GM19193 (cell line): ENCODE data around the gene CREB5.

Experiments
- POLR2A ChIP-seq: IDR thresholded peaks from 4 replicates; pipeline ENCODE4 v1.6.1; 2011; ENCODE audit not compliant: insufficient read depth, insufficient read length; ENCODE audit errors: extremely low read depth

Gene CREB5

DNA sequence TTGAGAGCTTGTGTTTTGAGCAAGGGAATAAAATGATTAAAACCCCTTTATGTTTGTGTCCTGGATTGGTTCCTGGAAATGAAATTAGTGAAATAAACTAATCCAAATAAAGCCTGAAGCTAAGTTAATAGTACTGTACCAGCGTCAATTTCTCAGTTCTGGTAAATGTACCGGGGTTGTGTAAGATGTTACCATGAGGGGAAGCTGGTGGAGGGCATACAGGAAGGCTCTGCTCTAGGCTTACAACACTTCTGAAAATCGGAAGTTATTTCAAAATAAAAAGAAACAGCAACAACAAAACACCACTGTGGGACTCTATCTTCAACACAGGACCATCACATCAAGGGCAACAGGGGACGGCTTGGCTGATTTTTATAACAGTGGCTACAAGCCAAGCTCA lies 257.0 kb downstream of the CREB5 start:
- no peak for TF ChIP-seq POLR2A

DNA sequence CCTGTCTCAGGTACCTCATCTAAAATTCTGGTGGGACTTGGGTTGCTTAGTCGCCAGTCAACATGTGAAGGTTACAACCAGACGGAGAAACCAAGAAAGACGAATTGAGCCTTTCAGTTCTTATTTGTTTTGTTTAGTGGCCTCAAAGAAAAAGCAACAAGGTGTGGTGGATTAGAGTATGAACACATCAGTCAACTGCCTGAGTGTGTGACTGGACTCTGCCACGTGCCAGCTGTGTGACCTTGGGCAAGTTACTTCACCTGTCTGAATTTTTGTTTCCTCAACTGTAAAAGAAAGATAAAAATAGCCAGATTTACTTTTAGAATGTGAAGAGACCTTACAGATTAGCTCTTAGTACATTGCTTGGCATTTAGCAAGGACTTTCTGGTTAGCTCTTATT lies 259.2 kb downstream of the CREB5 start:
- TF ChIP-seq POLR2A: no peak

DNA sequence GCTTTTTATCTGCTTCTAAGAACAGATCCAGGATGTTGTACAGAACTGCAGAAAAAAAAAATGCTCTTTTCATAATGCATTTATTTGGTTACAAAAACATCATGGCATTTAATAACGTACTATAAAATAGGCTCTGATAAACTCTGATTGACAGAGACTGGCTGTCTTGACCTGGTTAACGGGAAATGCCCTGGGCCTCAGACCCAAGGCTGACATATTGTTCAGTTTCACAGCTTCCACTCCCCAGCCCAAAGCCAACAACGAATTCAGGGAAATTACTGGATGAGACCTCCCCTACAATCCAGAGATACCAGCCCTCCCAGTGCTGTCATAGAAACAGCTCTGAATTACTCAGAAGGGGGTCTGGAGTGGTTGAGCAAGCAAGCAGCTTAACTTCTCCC lies 260.1 kb downstream of the CREB5 start:
- TF ChIP-seq POLR2A: no peak

DNA sequence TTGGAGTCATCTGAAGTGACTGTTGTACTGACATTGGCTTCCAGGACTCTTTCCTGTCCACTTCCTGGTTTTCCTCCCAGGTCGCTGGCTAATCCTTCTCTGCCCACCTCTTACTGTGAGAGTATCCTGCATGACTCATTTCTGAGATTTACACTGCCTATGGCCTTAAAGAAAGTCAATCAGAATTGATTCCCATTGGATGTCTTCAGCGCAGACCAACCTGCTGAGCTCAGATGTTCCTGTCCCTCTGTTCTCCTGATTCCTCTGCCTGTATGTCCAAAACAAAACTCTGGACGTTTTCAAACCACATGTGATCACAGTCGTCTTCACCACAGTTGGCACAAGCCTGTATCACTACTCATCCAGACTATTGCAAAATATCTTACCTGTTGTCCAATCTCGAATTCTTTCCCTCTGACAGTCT lies 262.1 kb downstream of the CREB5 start:
- TF ChIP-seq POLR2A: no peak

DNA sequence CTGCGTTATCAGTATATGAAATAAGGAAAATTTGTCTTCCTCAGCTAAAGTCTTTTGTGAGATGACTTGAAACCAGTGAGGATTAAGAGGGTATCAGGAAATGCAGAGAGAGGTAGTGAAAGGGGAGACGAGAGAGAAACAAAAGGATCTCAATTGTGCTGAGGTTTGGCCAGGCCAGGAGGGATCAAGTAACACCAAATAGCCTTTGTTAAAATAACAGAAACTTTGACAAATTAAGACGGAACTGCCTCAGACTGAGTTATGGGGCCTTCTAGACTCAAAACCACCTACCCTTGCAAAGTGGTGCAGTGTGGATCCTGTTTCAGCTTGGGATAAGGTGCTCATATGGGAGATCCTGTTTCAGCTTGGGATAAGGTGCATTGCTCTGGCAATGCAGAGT lies 263.1 kb downstream of the CREB5 start:
- TF ChIP-seq POLR2A: no peak

DNA sequence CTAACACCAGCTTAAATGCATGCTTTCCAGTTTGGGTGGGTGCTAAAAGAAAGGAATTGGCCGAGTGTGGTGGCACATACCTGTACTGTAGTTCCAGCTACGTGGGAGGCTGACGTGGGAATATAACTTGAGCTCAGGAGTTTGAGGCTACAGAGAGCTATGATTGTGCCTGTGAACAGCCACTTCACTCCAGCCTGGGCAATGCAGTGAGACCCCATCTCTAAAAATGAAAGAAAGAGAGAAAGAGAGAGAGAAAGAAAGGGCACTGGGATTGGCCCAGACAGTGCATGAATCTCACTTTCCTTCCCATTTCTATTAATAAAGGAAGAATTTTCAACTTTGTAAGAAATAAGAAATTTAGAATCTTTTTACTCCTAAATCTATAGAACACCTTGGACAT lies 265.4 kb downstream of the CREB5 start:
- TF ChIP-seq POLR2A: no peak

DNA sequence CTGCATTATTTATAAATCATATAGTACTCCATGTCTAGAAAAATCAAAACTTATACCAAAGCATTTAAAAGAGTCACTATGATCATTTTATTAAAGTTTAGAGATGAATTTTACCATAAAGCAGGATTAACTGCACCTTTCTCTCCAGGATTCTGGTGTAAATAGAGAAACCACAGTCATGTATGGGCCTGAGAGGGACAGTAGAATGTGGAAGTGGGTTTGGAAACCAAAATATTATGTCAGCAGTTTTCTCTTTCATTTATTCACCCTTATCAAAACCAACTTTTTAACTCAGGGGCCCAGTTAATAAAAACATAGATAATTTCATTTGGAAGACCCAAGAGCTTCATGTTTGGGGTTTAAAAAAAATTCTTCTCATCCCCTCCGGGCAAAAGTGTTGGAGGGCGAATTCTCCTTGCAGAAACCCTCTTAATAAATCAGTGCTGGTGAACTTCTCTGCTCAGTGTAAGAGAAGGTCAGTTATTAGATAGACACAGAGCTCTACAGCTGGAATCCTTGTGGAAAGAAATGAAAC lies 266.2 kb downstream of the CREB5 start:
- TF ChIP-seq POLR2A: no peak

DNA sequence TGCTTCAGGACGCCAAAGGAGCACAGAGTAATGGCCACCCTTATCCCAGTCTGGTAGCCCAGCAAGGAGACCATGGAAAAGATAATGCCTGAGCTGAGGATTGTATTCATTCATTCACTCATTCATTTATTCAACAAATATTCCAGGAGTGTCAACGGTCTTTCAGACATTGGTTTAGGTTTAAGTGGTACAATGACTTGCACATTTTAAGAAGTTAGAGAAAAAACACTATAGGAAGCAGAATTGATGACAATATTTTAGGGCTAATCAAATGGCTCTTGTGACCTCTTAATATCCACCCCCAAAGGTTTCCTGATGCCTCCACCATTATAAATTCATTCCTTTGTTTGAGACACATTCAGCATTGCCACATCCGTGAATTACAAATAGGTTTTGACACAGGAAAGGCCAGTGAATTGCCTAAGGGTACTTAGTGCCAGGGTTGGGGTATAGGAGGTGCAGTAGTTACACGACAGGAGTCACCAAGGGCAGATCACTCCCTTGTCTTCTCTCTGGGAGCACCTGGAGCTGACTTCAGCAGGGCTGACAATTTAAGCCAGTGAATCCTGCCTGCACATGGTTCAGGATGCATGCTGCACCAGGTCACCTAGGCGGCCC lies 269.5 kb downstream of the CREB5 start:
- TF ChIP-seq POLR2A: no peak

DNA sequence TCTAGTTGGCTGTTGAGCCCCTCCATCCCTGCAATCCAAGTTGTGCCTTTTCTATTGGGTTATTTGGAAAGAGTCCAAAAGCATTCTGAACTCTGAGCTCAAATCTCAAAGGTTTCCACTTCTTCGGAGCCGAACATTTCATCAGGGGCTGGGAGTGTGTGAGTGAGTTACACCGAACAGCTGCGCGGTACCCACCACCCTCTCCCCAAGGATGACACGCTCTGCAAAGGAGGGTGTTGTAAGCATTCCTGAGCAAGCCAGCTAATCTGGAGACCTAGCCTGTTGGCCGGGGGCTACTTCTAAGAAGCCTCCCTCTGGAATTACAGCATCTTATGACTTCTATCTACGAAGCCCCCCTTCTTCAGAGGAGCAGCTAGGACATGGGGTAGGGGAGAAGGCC lies 270.5 kb downstream of the CREB5 start:
- no peak for TF ChIP-seq POLR2A

DNA sequence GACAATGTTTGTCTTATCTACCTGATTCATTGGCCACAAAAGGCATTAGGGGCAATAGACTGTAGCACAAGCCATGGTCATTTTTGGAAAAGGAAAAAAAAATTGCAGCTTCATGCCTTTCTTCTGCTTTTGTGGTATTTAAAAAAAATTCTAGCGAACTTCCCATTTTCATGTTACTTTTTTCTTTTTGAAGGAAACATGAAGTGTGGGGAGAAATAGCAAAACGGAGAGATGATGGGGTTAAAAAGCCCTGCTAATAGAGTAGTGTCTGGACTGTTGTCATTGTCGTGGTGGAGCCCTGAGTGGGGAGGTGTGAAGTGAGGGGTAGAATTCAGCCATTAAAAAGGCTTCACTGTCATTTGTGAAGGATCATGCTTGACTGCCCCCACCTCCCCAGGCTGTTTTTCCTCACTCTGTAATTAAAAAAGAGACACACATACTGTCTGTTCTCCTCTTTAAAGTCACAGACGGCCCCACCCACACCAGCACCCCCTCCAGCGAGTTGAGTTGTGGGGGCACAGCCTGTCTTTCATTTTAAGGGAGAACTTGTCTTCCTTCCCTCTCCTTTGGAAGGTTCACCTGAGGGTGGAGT lies 272.4 kb downstream of the CREB5 start:
- TF ChIP-seq POLR2A: no peak

DNA sequence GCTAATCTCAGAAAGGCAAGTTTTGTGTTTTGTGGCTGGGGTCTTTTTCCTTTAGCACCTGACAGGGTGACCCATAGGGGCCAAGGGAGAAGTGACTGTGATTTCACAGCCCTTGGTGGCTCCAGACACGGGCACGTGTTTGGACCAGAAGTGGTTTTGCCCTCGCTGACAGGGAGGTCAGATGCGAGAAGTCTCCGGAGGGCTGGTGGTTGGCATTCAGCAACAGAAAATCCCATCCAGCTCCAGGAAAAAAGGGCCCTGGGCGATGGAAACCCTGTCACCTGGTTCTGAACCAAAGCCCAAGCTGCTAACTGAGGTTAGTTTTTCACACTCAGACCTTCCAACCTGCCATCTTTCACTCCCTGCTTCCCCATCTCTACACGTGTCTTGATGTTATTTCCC lies 272.9 kb downstream of the CREB5 start:
- TF ChIP-seq POLR2A: no peak

DNA sequence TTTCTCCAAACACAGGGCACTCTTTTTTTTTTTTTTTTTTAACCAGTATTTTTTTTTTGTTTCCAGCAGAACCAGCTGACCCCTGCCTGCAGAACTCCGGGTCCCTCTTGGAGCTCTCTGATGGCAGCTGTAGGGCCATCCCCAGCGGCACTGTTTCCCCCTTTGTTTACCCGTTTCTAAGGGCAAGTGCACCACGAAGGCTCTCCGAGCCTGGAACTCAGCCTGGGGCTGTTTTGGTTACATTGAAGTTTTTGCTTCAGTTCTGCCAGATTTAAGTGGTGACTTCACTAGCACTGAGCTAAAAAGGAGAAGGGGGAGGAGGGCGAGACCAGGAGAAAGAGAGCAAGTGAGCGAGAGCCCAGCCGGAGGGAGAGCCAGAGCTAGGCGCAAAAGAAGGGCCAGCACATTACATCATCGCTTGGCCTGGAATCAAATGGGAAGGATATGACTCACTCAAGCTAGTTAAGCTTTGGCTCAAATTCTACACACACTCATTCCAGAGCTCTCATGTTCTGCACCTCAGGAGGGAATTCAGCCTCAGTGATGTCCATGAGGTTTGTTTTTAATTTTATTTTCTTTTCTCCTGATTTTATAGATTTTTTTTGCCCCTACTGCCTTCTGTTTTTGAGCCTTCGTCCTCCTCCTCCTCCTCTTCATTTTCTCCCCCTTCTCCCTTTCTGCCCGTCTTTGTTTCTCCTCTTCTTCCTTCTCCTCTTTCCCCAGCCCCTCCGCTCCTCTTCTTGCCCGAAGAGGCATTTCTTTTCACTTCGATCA lies 273.5 kb downstream of the CREB5 start:
- no peak for TF ChIP-seq POLR2A

DNA sequence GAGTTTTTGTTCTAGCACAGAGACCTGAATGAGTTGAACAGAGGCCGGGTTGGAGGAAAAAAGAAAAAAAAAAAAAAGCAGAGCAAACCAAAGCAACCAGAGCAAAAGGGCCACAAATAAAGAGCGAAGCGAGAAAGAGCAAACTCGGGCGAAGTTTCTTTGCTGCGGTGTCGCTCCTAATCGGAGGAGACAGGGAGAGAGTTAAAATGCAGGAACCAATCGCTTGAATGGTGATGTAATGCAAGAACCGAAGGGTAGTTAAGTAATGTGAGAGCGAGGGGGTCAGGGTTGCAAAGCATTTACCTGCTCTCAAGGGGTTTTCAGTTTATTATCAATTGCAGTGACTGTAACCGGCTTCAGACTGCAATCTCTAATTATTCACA lies 274.1 kb downstream of the CREB5 start:
- TF ChIP-seq POLR2A: no peak

DNA sequence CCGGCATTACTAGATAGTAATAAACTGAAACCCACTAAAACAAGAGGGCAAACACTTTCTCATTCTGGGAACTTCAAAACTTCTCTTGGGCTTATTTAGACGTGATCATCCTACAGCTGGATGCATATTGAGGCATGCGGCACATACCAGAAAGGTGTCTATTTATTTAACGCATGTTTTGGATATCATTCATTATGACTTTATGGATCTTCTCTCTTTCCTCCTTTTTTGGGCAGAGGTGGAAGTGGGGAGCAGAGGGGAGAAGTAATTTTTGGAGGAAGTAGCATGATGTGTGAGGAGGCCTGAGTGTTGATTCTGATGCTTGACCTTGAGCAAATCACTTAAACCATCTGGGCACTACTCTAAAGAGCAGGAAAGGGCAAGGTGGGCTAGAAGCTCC lies 275.2 kb downstream of the CREB5 start:
- TF ChIP-seq POLR2A: no peak

DNA sequence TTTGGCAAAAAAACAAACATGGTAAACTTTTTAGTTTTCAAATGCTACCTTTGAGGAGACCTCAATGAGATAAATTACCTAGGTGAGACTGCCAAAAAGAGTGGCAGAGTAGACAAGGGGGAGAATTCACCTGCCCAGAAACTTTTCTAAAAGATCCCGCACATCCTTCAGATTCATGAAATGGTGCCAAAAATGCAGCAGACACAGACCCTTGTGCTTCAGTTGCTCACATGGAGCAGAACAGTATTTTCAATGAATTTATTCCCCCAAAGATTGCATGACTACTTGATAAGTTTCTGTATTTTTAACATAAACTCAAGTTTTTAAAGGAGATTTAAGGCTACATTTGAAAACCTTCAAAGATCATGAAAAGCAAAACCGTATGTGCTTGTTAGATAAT lies 275.9 kb downstream of the CREB5 start:
- TF ChIP-seq POLR2A: no peak

DNA sequence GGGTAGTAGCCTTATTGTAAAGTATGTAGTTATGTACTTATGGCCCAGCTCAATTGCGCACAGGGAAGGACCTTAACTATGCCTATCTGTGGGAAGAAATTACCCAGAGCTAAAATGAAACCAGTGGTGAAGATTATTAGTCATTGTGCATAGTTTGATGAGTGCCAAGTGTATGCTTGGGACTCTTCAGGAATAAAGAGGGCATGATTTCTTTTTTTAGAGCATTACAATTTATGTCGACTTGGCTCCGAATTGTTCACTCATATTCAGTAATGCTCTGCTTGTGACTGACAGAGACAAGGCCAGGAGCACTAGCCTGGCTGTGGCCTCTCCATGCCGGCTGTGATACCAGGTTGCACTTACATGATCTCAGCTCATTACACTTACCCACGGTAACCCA lies 276.3 kb downstream of the CREB5 start:
- no peak for TF ChIP-seq POLR2A
